ENCODE results near the gene ANXA10. TPM values are rescaled to one million over a fixed set of nuclear protein-coding genes. Genes with fewer than 3 reads are reported as not detected.

Gene ANXA10
- total and polyA plus RNA-seq, 2 of the 4 experiments (the other 2 are of a cell fraction): 0.44 to 0.72 TPM

GRCh38 chr4:168099195-168099594, 6.9 kb downstream of the ANXA10 start:
- no peak overlapping the region for H2BK20ac ChIP-seq (ENCODE audit: low read depth, low read length)
- H4K5ac ChIP-seq (ENCODE audit: low read depth, low read length): no peak overlapping the region
- no peak overlapping the region for H3K23ac ChIP-seq (ENCODE audit: low read depth, low read length)
- no peaks in the 10 kb centered on the region for H3K36me3 ChIP-seq (ENCODE audit: control insufficient read depth, insufficient read depth, low read length)
- no peaks in the 10 kb centered on the region for H3K27me3 ChIP-seq (ENCODE audit: control insufficient read depth, insufficient read depth, low read length)
- no peak overlapping the region for H2AK5ac ChIP-seq (ENCODE audit: low read depth, low read length)
- H2BK120ac ChIP-seq (ENCODE audit: low read depth, low read length): no peak overlapping the region
- in situ Hi-C loops (cut with MboI; ENCODE audit: low sequenced_read_pairs): no loop called here
- H3K14ac ChIP-seq (replicated peaks; ENCODE audit: low read depth, low read length): no peak overlapping the region
- no peak overlapping the region for H2BK5ac ChIP-seq (ENCODE audit: low read depth, low read length, poor library complexity, severe bottlenecking)
- no TSS peak for BruUV-seq (replicated peaks)
- TF ChIP-seq, protein P1, sequence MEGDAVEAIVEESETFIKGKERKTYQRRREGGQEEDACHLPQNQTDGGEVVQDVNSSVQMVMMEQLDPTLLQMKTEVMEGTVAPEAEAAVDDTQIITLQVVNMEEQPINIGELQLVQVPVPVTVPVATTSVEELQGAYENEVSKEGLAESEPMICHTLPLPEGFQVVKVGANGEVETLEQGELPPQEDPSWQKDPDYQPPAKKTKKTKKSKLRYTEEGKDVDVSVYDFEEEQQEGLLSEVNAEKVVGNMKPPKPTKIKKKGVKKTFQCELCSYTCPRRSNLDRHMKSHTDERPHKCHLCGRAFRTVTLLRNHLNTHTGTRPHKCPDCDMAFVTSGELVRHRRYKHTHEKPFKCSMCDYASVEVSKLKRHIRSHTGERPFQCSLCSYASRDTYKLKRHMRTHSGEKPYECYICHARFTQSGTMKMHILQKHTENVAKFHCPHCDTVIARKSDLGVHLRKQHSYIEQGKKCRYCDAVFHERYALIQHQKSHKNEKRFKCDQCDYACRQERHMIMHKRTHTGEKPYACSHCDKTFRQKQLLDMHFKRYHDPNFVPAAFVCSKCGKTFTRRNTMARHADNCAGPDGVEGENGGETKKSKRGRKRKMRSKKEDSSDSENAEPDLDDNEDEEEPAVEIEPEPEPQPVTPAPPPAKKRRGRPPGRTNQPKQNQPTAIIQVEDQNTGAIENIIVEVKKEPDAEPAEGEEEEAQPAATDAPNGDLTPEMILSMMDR (conservative IDR thresholded peaks at IDR 0.05; ENCODE audit: low read depth, low read length): no peak
- no peak for TF ChIP-seq RFX5 (IDR thresholded peaks at IDR 0.05; ENCODE audit: low read depth, low read length)
- no peak for TF ChIP-seq MXI1 (IDR thresholded peaks at IDR 0.05; ENCODE audit: borderline replicate concordance, low read depth, low read length)
- TF ChIP-seq, protein P2, sequence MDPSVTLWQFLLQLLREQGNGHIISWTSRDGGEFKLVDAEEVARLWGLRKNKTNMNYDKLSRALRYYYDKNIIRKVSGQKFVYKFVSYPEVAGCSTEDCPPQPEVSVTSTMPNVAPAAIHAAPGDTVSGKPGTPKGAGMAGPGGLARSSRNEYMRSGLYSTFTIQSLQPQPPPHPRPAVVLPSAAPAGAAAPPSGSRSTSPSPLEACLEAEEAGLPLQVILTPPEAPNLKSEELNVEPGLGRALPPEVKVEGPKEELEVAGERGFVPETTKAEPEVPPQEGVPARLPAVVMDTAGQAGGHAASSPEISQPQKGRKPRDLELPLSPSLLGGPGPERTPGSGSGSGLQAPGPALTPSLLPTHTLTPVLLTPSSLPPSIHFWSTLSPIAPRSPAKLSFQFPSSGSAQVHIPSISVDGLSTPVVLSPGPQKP (IDR thresholded peaks at IDR 0.05; ENCODE audit: borderline replicate concordance, low read depth, low read length): no peak
- no peak overlapping the region for H2AK9ac ChIP-seq (replicated peaks; ENCODE audit: low read depth, low read length, poor library complexity)
- H3K4me2 ChIP-seq (ENCODE audit: low read depth, low read length): no peak overlapping the region
- H4K20me1 ChIP-seq (ENCODE audit: insufficient read depth, low read length): no peaks in the 10 kb centered on the region
- no peaks in the 10 kb centered on the region for H3K79me1 ChIP-seq (ENCODE audit: low read depth in 1 of 2, low read length in 2 of 2)
- no peak overlapping the region for H3K56ac ChIP-seq (ENCODE audit: extremely low read depth, insufficient read depth, low read length)
- H3K4ac ChIP-seq (ENCODE audit: low read depth, low read length): no peak overlapping the region
- no peak overlapping the region for H2BK15ac ChIP-seq (ENCODE audit: low read depth, low read length)
- dilution Hi-C loops (cut with HindIII; ENCODE audit: low sequenced_read_pairs, unreplicated experiment): no loop called here
- no peak overlapping the region for H3K4me3 ChIP-seq (ENCODE audit: insufficient read depth, low read depth, low read length)
- no peak overlapping the region for H2AFZ ChIP-seq (replicated peaks; ENCODE audit: low read length, poor library complexity)
- no peaks in the 10 kb centered on the region for H3K9me3 ChIP-seq (ENCODE audit: control insufficient read depth, insufficient read depth, low read length)
- DNase-seq (no peak), ATAC-seq (ENCODE audit: low read depth) (no peak)
- POLR2A ChIA-PET (ENCODE audit: unreplicated experiment): no interaction called here
- intact Hi-C loops (cut with micrococcal nuclease): no loop called here
- CTCF ChIA-PET: no interaction called here
- no peak overlapping the region for H3K27ac ChIP-seq (ENCODE audit: insufficient read depth, low read length)
- no peak overlapping the region for H4K91ac ChIP-seq (ENCODE audit: insufficient read depth, low read depth, low read length)
- no CpG with 5 or more reads among the region's 3 CpGs for WGBS, 2 experiments (ENCODE audit: extremely low coverage in 2 of 2, insufficient read length in 1 of 2)
- 0 out of 2 replicates have a peak, but pooled peaks cover 4% of the 10 kb centered on the region for H3K4me1 ChIP-seq (ENCODE audit: control insufficient read depth, insufficient read depth, low read length)
- H4K8ac ChIP-seq (ENCODE audit: low read depth in 2 of 2, low read length in 2 of 2): no peak overlapping the region
- no peak overlapping the region for H3K18ac ChIP-seq (ENCODE audit: low read depth, low read length)
- no peak overlapping the region for H3K9ac ChIP-seq (ENCODE audit: low read depth, low read length)
- no peaks in the 10 kb centered on the region for H3K9me1 ChIP-seq (ENCODE audit: insufficient read depth, low read length)
